Caco-2 (cell line): ENCODE data around the gene NR2C2. TPM values are rescaled to one million over a fixed set of nuclear protein-coding genes. Genes with fewer than 3 reads are reported as not detected.
A peak's percentile ranks its signal among the peaks of the same experiment; 100 is the strongest.

Source experiments
- BruUV-seq: library from RNA; stranded (reverse); fragments of 400-500 nt; replicated peaks from 2 replicates; lab custom pipeline; 2021; lab: Mats Ljungman, UMichigan
- CTCF ChIA-PET: fragments of 300-600 bp; sonication (Branson Sonifier 250); formaldehyde crosslinking; loops from one replicate; lab custom pipeline; 2022; ENCODE audit warnings: antibody characterized with exemption; lab: Charles Lee
- POLR2A ChIA-PET: fragments of 300-600 bp; sonication (Branson Sonifier 250); formaldehyde crosslinking; loops from one replicate; lab custom pipeline; 2022; ENCODE audit warnings: antibody characterized with exemption; lab: Charles Lee
- DNase-seq, 2 experiments: peaks; one replicate each; pipeline versions ENCODE4 v3.0.0 to v3.0.0-alpha.2; 2020 to 2022
- H3K27me3 ChIP-seq: replicated peaks from 2 replicates; pipeline ENCODE4 v1.6.0; 2011; ENCODE audit warnings: low read length; ENCODE audit not compliant: control insufficient read depth, insufficient read depth
- H3K36me3 ChIP-seq: 2 replicates; pipeline ENCODE4 v1.5.1; 2011; ENCODE audit warnings: low read length; ENCODE audit not compliant: control insufficient read depth, insufficient read depth
- H3K4me1 ChIP-seq: fragments of 250-450 bp; sonication (Bioruptor Pico); 2 replicates; pipeline ENCODE4 v1.5.1; 2020; ENCODE audit warnings: mild to moderate bottlenecking
- H3K4me3 ChIP-seq: 2 replicates; pipeline ENCODE4 v1.5.1; 2011; ENCODE audit warnings: low read depth, mild to moderate bottlenecking, control low read depth, low read length
- H3K9me3 ChIP-seq: fragments of 250-450 bp; sonication (Bioruptor Pico); 2 replicates; pipeline ENCODE4 v1.5.1; 2020; ENCODE audit warnings: mild to moderate bottlenecking, moderate library complexity
- H3K27ac Mint-ChIP-seq: one replicate; pipeline ENCODE4 v1.8.0; 2022; ENCODE audit warnings: mixed read lengths; ENCODE audit not compliant: unreplicated experiment
- H3K27me3 Mint-ChIP-seq: one replicate; pipeline ENCODE4 v1.8.0; 2022; ENCODE audit warnings: mixed read lengths; ENCODE audit not compliant: insufficient read depth, unreplicated experiment
- H3K36me3 Mint-ChIP-seq: one replicate; pipeline ENCODE4 v1.8.0; 2022; ENCODE audit warnings: mild to moderate bottlenecking, mixed read lengths; ENCODE audit not compliant: insufficient read depth, unreplicated experiment
- H3K4me1 Mint-ChIP-seq: one replicate; pipeline ENCODE4 v1.8.0; 2022; ENCODE audit warnings: low read depth, mixed read lengths; ENCODE audit not compliant: unreplicated experiment
- H3K4me3 Mint-ChIP-seq: one replicate; pipeline ENCODE4 v1.8.0; 2022; ENCODE audit warnings: mild to moderate bottlenecking, moderate library complexity, mixed read lengths; ENCODE audit not compliant: unreplicated experiment
- H3K9me3 Mint-ChIP-seq: one replicate; pipeline ENCODE4 v1.8.0; 2022; ENCODE audit warnings: mixed read lengths; ENCODE audit not compliant: unreplicated experiment
- intact Hi-C: fragments of 100-400 bp; cut with micrococcal nuclease; formaldehyde crosslinking; loops from one replicate; pipeline ENCODE4 v1.10.0; 2022; ENCODE audit not compliant: unreplicated experiment
- total RNA-seq: library from RNA; stranded (reverse); gene quantifications from 2 replicates; pipeline ENCODE4 v1.2.3, GENCODE V29; 2022
- TF ChIP-seq, protein P1 (sequence below), 2 experiments: fragments of 200-600 bp in 1 of 2; IDR thresholded peaks; 1 replicate in 1 of 2; 2 replicates in 1 of 2; pipeline versions ENCODE4 v1.5.1 to v1.8.0; 2011 to 2022; ENCODE audit warnings: antibody characterized with exemption in 1 of 2, control low read depth in 1 of 2, inconsistent platforms in 1 of 2, low read depth in 1 of 2, low read length in 1 of 2, mild to moderate bottlenecking in 1 of 2, moderate library complexity in 1 of 2; ENCODE audit not compliant: insufficient read depth in 1 of 2, severe bottlenecking in 1 of 2, unreplicated experiment in 1 of 2

Gene NR2C2
- total RNA-seq, 1 experiment from 2014 or later: 37.0 TPM

DNA sequence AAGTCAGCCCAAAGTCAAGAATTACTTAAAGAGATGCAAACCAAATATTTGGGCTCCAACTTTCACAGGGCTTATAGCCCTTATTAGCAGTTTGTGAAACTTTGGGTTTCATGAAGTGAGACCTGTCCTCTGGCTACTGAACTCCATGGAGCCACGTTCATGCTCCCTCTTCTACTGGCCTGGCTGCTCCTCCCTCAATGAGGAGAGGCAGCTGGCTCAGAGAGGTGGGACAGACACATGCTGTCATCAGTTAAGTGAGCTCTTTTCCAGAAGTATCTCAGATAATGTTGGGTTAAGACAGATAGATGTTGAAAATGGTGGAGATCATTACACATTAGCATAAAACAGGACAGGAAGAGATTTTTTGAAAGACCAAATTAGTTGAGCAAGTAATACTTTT, 98.3 kb downstream of the NR2C2 start:
- H3K4me3 Mint-ChIP-seq: no peak overlapping the region
- no peaks in the 10 kb centered on the region for H3K27me3 ChIP-seq
- H3K27ac Mint-ChIP-seq: no peak overlapping the region
- no peaks in the 10 kb centered on the region for H3K4me1 ChIP-seq
- peaks cover 82% of the 10 kb centered on the region for H3K36me3 Mint-ChIP-seq
- no TSS peak for BruUV-seq
- no peaks in the 10 kb centered on the region for H3K9me3 Mint-ChIP-seq
- H3K4me1 Mint-ChIP-seq: no peaks in the 10 kb centered on the region
- ChIA-PET CTCF (no interaction called here), POLR2A (no interaction called here)
- H3K4me3 ChIP-seq: no peak overlapping the region
- H3K9me3 ChIP-seq: no peaks in the 10 kb centered on the region
- intact Hi-C loops: loop anchor here (5.0 kb wide), 1 partner anchor 118 kb away; no protein-coding TSS in a partner anchor
- H3K36me3 ChIP-seq: peaks cover 9% of the 10 kb centered on the region
- TF ChIP-seq, protein P1, sequence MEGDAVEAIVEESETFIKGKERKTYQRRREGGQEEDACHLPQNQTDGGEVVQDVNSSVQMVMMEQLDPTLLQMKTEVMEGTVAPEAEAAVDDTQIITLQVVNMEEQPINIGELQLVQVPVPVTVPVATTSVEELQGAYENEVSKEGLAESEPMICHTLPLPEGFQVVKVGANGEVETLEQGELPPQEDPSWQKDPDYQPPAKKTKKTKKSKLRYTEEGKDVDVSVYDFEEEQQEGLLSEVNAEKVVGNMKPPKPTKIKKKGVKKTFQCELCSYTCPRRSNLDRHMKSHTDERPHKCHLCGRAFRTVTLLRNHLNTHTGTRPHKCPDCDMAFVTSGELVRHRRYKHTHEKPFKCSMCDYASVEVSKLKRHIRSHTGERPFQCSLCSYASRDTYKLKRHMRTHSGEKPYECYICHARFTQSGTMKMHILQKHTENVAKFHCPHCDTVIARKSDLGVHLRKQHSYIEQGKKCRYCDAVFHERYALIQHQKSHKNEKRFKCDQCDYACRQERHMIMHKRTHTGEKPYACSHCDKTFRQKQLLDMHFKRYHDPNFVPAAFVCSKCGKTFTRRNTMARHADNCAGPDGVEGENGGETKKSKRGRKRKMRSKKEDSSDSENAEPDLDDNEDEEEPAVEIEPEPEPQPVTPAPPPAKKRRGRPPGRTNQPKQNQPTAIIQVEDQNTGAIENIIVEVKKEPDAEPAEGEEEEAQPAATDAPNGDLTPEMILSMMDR (IDR thresholded peaks at IDR 0.05; ENCODE audit: insufficient read depth in 1 of 2, low read depth in 1 of 2, low read length in 1 of 2, severe bottlenecking in 1 of 2, unreplicated experiment in 1 of 2): no peak
- DNase-seq: no peak
- no peaks in the 10 kb centered on the region for H3K27me3 Mint-ChIP-seq

DNA sequence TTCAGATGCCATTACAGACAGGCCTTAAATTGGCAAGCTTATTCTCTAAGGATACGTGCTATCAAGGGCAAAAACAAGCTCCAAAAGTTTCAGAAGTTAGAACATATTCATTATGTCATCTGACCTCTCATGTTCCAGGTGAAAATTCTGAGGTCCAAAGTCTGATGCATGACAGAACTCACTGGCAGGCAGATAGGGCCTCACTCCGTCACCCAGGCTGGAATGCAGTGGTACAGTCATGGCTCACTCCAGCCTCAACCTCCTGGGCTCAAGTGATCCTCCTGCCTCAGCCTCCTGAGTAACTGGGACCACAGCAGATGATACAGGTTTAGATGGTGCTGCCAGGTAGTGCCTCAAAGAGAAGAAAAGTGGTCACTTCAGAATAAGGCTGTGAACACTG, 102.2 kb downstream of the NR2C2 start:
- no peaks in the 10 kb centered on the region for H3K27me3 ChIP-seq
- H3K27me3 Mint-ChIP-seq: no peaks in the 10 kb centered on the region
- H3K27ac Mint-ChIP-seq: no peak overlapping the region
- peaks cover 79% of the 10 kb centered on the region for H3K36me3 Mint-ChIP-seq
- H3K4me3 ChIP-seq: no peak overlapping the region
- intact Hi-C loops: loop anchor here (5.0 kb wide), 1 partner anchor 122 kb away; no protein-coding TSS in a partner anchor
- no peaks in the 10 kb centered on the region for H3K4me1 ChIP-seq
- TF ChIP-seq, protein P1 (IDR thresholded peaks at IDR 0.05; ENCODE audit: insufficient read depth in 1 of 2, low read depth in 1 of 2, low read length in 1 of 2, severe bottlenecking in 1 of 2, unreplicated experiment in 1 of 2): no peak
- POLR2A ChIA-PET: no interaction called here
- H3K36me3 ChIP-seq: peaks cover 9% of the 10 kb centered on the region
- no peak for DNase-seq
- H3K4me1 Mint-ChIP-seq: no peaks in the 10 kb centered on the region
- H3K9me3 Mint-ChIP-seq: no peaks in the 10 kb centered on the region
- H3K9me3 ChIP-seq: no peaks in the 10 kb centered on the region
- no peak overlapping the region for H3K4me3 Mint-ChIP-seq
- BruUV-seq: no TSS peak
- CTCF ChIA-PET: no interaction called here

DNA sequence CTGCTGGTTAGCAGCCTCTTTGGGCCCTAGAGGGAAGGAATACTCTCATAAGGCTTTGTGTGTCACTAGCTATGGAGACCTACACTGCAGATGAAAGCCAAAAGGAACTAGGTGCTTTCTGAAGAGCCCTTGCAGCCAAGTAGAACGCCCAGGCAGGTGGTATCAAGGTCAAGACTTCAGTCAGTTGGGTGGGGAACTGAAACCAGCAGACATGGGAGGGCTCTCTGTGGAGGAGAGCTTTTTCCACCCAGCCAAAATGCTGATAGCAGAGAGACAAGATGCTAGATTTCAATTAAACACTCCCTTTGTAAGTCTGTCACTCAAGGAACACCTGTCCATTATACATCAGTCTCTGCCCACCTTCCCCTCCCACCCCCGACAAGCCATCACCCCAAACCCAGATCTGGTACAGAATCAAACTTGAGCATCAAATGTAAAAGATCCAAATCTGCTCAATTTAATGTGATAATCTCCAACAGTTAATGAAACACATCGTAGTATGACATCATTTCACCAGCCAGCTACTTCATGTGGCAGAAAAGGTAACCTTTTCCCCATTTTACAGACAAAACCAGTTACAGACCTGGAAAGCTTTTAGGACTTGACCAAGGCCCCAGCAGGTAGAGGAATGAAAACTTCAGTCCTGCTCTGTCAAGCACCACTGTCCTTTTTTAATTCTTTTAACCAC, 103.2 kb downstream of the NR2C2 start:
- BruUV-seq: TSS peak; percentile 2
- TF ChIP-seq, protein P1 (IDR thresholded peaks at IDR 0.05; ENCODE audit: insufficient read depth in 1 of 2, low read depth in 1 of 2, low read length in 1 of 2, severe bottlenecking in 1 of 2, unreplicated experiment in 1 of 2): no peak
- CTCF ChIA-PET: interaction anchor here (0.7 to 1.3 kb wide), 3 partner anchors 10 to 124 kb away, joined by 3 to 5 read pairs (median 4); no protein-coding TSS in a partner anchor

More for the DNA sequence above, 103.2 kb downstream of the NR2C2 start:
- H3K27ac Mint-ChIP-seq: no peak overlapping the region
- intact Hi-C loops: no loop called here
- no peak overlapping the region for H3K4me3 ChIP-seq
- no peaks in the 10 kb centered on the region for H3K27me3 ChIP-seq
- no peaks in the 10 kb centered on the region for H3K9me3 Mint-ChIP-seq
- H3K4me3 Mint-ChIP-seq: no peak overlapping the region
- DNase-seq: no peak
- POLR2A ChIA-PET: interaction anchor here (0.7 kb wide), 1 partner anchor 15 kb away, joined by 3 read pairs; the partner anchor contains the start of gene MRPS25
- no peaks in the 10 kb centered on the region for H3K27me3 Mint-ChIP-seq
- peaks cover 80% of the 10 kb centered on the region for H3K36me3 Mint-ChIP-seq
- no peaks in the 10 kb centered on the region for H3K4me1 ChIP-seq
- no peaks in the 10 kb centered on the region for H3K4me1 Mint-ChIP-seq
- peaks cover 8% of the 10 kb centered on the region; the same call in 1 of the 2 replicates for H3K36me3 ChIP-seq
- H3K9me3 ChIP-seq: no peaks in the 10 kb centered on the region
